H9 (cell line): ENCODE data around the gene POTEC. TPM values are rescaled to one million over a fixed set of nuclear protein-coding genes. Genes with fewer than 3 reads are reported as not detected.
"Not testable (repeated sequence)": the region's sequence is repeated elsewhere in the genome, so short reads cannot be mapped to it uniquely, and the experiment has no call there.

Source experiments
- DNase-seq: peaks from one replicate; pipeline ENCODE4 v3.0.0-alpha.2; 2017
- H2AFZ ChIP-seq: one replicate; pipeline ENCODE4 v1.6.1; 2013; ENCODE audit warnings: mild to moderate bottlenecking, low read length, control low read depth, moderate library complexity
- H2AK5ac ChIP-seq: 2 replicates; pipeline ENCODE4 v1.6.1; 2013; ENCODE audit warnings: low read length, control low read depth, mixed read lengths; ENCODE audit not compliant: insufficient read length
- H2BK120ac ChIP-seq: one replicate; pipeline ENCODE4 v1.6.1; 2013; ENCODE audit warnings: low read depth, mild to moderate bottlenecking, low read length, control low read depth, inconsistent platforms; ENCODE audit not compliant: poor library complexity, severe bottlenecking
- H2BK12ac ChIP-seq: 2 replicates; pipeline ENCODE4 v1.6.1; 2013; ENCODE audit warnings: low read length, control low read depth, mixed read lengths, low read depth; ENCODE audit not compliant: insufficient read length
- H2BK15ac ChIP-seq: 2 replicates; pipeline ENCODE4 v1.6.1; 2013; ENCODE audit warnings: low read depth, low read length, control low read depth
- H2BK20ac ChIP-seq: one replicate; pipeline ENCODE4 v1.6.1; 2013; ENCODE audit warnings: low read depth, mild to moderate bottlenecking, low read length, control low read depth, inconsistent platforms; ENCODE audit not compliant: poor library complexity, severe bottlenecking
- H2BK5ac ChIP-seq: 2 replicates; pipeline ENCODE4 v1.6.1; 2013; ENCODE audit warnings: low read length, control low read depth, mixed read lengths; ENCODE audit not compliant: insufficient read length
- H3K14ac ChIP-seq: 2 replicates; pipeline ENCODE4 v1.6.1; 2013; ENCODE audit warnings: low read length, control low read depth; ENCODE audit not compliant: insufficient read depth
- H3K18ac ChIP-seq: 2 replicates; pipeline ENCODE4 v1.6.1; 2013; ENCODE audit warnings: low read depth, mild to moderate bottlenecking, mixed read lengths, low read length, control low read depth; ENCODE audit not compliant: insufficient read length
- H3K23ac ChIP-seq: 2 replicates; pipeline ENCODE4 v1.6.1; 2013; ENCODE audit warnings: low read length, control low read depth, mixed read lengths, low read depth; ENCODE audit not compliant: insufficient read length
- H3K23me2 ChIP-seq: 2 replicates; pipeline ENCODE4 v1.6.1; 2013; ENCODE audit warnings: low read depth, mild to moderate bottlenecking, mixed read lengths, low read length, control low read depth; ENCODE audit not compliant: insufficient read length, poor library complexity, severe bottlenecking
- H3K27ac ChIP-seq: 2 replicates; pipeline ENCODE4 v1.5.1; 2013; ENCODE audit warnings: low read length, control low read depth, mixed read lengths, low read depth; ENCODE audit not compliant: insufficient read length
- H3K27me3 ChIP-seq: 2 replicates; pipeline ENCODE4 v1.6.1; 2013; ENCODE audit warnings: low read length, control low read depth, inconsistent platforms; ENCODE audit not compliant: insufficient read depth
- H3K4ac ChIP-seq: 2 replicates; pipeline ENCODE4 v1.6.1; 2013; ENCODE audit warnings: low read depth, mild to moderate bottlenecking, control low read depth, inconsistent platforms, low read length, moderate library complexity
- H3K4me1 ChIP-seq: 2 replicates; pipeline ENCODE4 v1.6.1; 2013; ENCODE audit warnings: low read length, control low read depth, inconsistent platforms; ENCODE audit not compliant: insufficient read depth
- H3K4me2 ChIP-seq: 2 replicates; pipeline ENCODE4 v1.6.1; 2013; ENCODE audit warnings: low read length, control low read depth, mixed read lengths; ENCODE audit not compliant: insufficient read length, insufficient read depth
- H3K56ac ChIP-seq: 2 replicates; pipeline ENCODE4 v1.6.1; 2013; ENCODE audit warnings: low read depth, mild to moderate bottlenecking, mixed read lengths, low read length, control low read depth; ENCODE audit not compliant: insufficient read length
- H3K79me1 ChIP-seq: 2 replicates; pipeline ENCODE4 v1.6.1; 2013; ENCODE audit warnings: low read depth, mild to moderate bottlenecking, moderate library complexity, low read length, control low read depth, inconsistent platforms; ENCODE audit not compliant: insufficient read depth, poor library complexity, severe bottlenecking
- H3K79me2 ChIP-seq: 2 replicates; pipeline ENCODE4 v1.6.1; 2013; ENCODE audit warnings: low read length, control low read depth, inconsistent platforms; ENCODE audit not compliant: insufficient read depth
- H3K9ac ChIP-seq: 2 replicates; pipeline ENCODE4 v1.6.1; 2013; ENCODE audit warnings: low read length, control low read depth, mixed read lengths; ENCODE audit not compliant: insufficient read length; ENCODE audit errors: extremely low read depth
- H3K9me3 ChIP-seq: one replicate; pipeline ENCODE4 v1.6.1; 2013; ENCODE audit warnings: low read depth, low read length, inconsistent platforms; ENCODE audit not compliant: control insufficient read depth
- H3T11ph ChIP-seq: one replicate; pipeline ENCODE4 v1.6.1; 2013; ENCODE audit warnings: mild to moderate bottlenecking, low read length, control low read depth, inconsistent platforms
- H4K20me1 ChIP-seq: one replicate; pipeline ENCODE4 v1.6.1; 2013; ENCODE audit not compliant: control insufficient read depth, insufficient read length, insufficient read depth
- H4K5ac ChIP-seq: 2 replicates; pipeline ENCODE4 v1.6.1; 2013; ENCODE audit warnings: low read depth, mild to moderate bottlenecking, mixed read lengths, low read length, control low read depth; ENCODE audit not compliant: insufficient read length
- H4K8ac ChIP-seq: replicated peaks from 2 replicates; pipeline ENCODE4 v1.6.1; 2013; ENCODE audit warnings: low read length, control low read depth, mixed read lengths, low read depth; ENCODE audit not compliant: insufficient read length
- H4K91ac ChIP-seq: 2 replicates; pipeline ENCODE4 v1.6.1; 2013; ENCODE audit warnings: low read depth, mild to moderate bottlenecking, moderate library complexity, mixed read lengths, low read length, control low read depth; ENCODE audit not compliant: insufficient read length
- H3K27ac Mint-ChIP-seq, 3 experiments: 2 replicates in 2 of 3; 3 replicates in 1 of 3; pipeline ENCODE4 v1.8.0; 2020 to 2021; ENCODE audit warnings: mixed read lengths in 3 of 3, mild to moderate bottlenecking in 1 of 3, moderate library complexity in 1 of 3
- H3K27me3 Mint-ChIP-seq: 2 replicates; pipeline ENCODE4 v1.8.0; 2021; ENCODE audit warnings: low read depth, mild to moderate bottlenecking, moderate library complexity, mixed read lengths
- H3K36me3 Mint-ChIP-seq, 3 experiments: 2 replicates in 2 of 3; 3 replicates in 1 of 3; pipeline ENCODE4 v1.8.0; 2020 to 2021; ENCODE audit warnings: low read depth in 3 of 3, mixed read lengths in 3 of 3; ENCODE audit not compliant: insufficient read depth in 1 of 3
- H3K4me1 Mint-ChIP-seq, 2 experiments: 2 replicates each; pipeline ENCODE4 v1.8.0; 2020; ENCODE audit warnings: mixed read lengths in 2 of 2
- H3K4me3 Mint-ChIP-seq, 2 experiments: 2 replicates in 1 of 2; 3 replicates in 1 of 2; pipeline ENCODE4 v1.8.0; 2020 to 2021; ENCODE audit warnings: mild to moderate bottlenecking in 2 of 2, mixed read lengths in 2 of 2, moderate library complexity in 1 of 2
- H3K9me3 Mint-ChIP-seq, 2 experiments: 2 replicates in 1 of 2; 3 replicates in 1 of 2; pipeline ENCODE4 v1.8.0; 2020; ENCODE audit warnings: mild to moderate bottlenecking in 2 of 2, mixed read lengths in 2 of 2, moderate library complexity in 1 of 2
- WGBS: extraction: QIAGEN DNeasy Blood & Tissue Kit; methylation state at CpG from one replicate; pipeline ENCODE4 v1.1.7; 2013; ENCODE audit warnings: missing lambda C conversion rate, low lambda C conversion rate, mixed read lengths; ENCODE audit not compliant: insufficient read length; ENCODE audit errors: extremely low coverage; 5-methylcytosine and 5-hydroxymethylcytosine counted together
- total RNA-seq: library from RNA; stranded (reverse); gene quantifications from 2 replicates; pipeline ENCODE4 v1.2.1, GENCODE V29; 2021

Gene POTEC
- total RNA-seq, 1 experiment from 2014 or later, result not detected

- no CpG with 5 or more reads among the region's 1 CpG for WGBS
- not testable (repeated sequence) for H3K9ac ChIP-seq, H3K27ac ChIP-seq, H2AK5ac ChIP-seq, H4K20me1 ChIP-seq, H3K56ac ChIP-seq, H2BK5ac ChIP-seq, DNase-seq, H4K8ac ChIP-seq, H3K4me1 ChIP-seq, H3K23me2 ChIP-seq, H3K4me1 Mint-ChIP-seq, H3K4me2 ChIP-seq, H2BK120ac ChIP-seq, H3K14ac ChIP-seq, H2AFZ ChIP-seq, H3T11ph ChIP-seq, H2BK15ac ChIP-seq, H3K4me3 Mint-ChIP-seq, H3K79me1 ChIP-seq, H4K91ac ChIP-seq, H3K79me2 ChIP-seq, H3K27me3 Mint-ChIP-seq, H3K4ac ChIP-seq, H3K36me3 Mint-ChIP-seq, H3K9me3 ChIP-seq, H3K27me3 ChIP-seq, H2BK20ac ChIP-seq, H4K5ac ChIP-seq, H3K23ac ChIP-seq, H2BK12ac ChIP-seq, H3K27ac Mint-ChIP-seq, H3K18ac ChIP-seq
- peaks cover 27 to 29% of the 10 kb centered on the region in 2 experiments for H3K9me3 Mint-ChIP-seq
Measured at GRCh38 chr18:14531659-14532058, 11.7 kb downstream of the POTEC start.

- H3K27ac ChIP-seq, H3K27ac Mint-ChIP-seq, H3K27me3 ChIP-seq, H3K4ac ChIP-seq, H4K91ac ChIP-seq, H2BK120ac ChIP-seq, H2BK5ac ChIP-seq, H3K4me3 Mint-ChIP-seq, H4K5ac ChIP-seq, H3K4me1 ChIP-seq, H3K27me3 Mint-ChIP-seq, H3K9ac ChIP-seq, H3T11ph ChIP-seq, DNase-seq, H2BK20ac ChIP-seq, H3K79me1 ChIP-seq, H3K79me2 ChIP-seq, H3K23me2 ChIP-seq, H3K23ac ChIP-seq, H2AFZ ChIP-seq, H2AK5ac ChIP-seq, H2BK12ac ChIP-seq, H3K36me3 Mint-ChIP-seq, H3K56ac ChIP-seq, H3K4me1 Mint-ChIP-seq, H3K4me2 ChIP-seq, H3K18ac ChIP-seq, H3K14ac ChIP-seq, H2BK15ac ChIP-seq, H4K20me1 ChIP-seq, H4K8ac ChIP-seq, H3K9me3 ChIP-seq: not testable (repeated sequence)
- no CpG with 5 or more reads among the region's 3 CpGs for WGBS
- H3K9me3 Mint-ChIP-seq, result peaks cover 33 to 35% of the 10 kb centered on the region in 2 experiments
Measured at GRCh38 chr18:14510707-14511106, 32.7 kb downstream of the POTEC start.
